GM19023 (cell line): ENCODE measurements around the gene ZDHHC20.

Experiments used
- ATAC-seq: cut with Tn5 transposase; IDR thresholded peaks from one replicate; pipeline ENCODE4 v1.9.1; 2021; ENCODE audit warnings: mild to moderate bottlenecking, moderate library complexity; ENCODE audit not compliant: unreplicated experiment

The ZDHHC20 gene

DNA sequence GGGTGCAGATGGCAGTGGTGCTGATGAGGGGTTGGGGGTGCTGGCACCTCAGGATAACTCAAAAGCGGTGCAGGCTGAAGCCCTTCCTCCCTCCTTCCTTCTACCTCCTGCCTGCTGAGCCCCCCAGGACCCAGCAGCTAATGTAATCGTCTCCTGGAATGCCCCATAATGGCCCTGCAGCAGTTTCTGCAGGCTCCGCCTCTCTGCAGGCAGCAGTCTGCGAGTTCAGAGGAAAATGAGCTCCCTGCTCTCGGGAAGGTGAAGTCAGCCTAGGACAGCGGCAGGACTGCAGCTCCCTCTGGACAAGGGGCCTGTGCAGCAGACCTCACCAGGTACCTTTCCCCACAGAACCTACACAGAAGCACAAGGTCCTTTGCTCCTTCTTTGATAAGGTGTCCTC lies 130.9 kb downstream of the ZDHHC20 start:
- ATAC-seq, result no peak

DNA sequence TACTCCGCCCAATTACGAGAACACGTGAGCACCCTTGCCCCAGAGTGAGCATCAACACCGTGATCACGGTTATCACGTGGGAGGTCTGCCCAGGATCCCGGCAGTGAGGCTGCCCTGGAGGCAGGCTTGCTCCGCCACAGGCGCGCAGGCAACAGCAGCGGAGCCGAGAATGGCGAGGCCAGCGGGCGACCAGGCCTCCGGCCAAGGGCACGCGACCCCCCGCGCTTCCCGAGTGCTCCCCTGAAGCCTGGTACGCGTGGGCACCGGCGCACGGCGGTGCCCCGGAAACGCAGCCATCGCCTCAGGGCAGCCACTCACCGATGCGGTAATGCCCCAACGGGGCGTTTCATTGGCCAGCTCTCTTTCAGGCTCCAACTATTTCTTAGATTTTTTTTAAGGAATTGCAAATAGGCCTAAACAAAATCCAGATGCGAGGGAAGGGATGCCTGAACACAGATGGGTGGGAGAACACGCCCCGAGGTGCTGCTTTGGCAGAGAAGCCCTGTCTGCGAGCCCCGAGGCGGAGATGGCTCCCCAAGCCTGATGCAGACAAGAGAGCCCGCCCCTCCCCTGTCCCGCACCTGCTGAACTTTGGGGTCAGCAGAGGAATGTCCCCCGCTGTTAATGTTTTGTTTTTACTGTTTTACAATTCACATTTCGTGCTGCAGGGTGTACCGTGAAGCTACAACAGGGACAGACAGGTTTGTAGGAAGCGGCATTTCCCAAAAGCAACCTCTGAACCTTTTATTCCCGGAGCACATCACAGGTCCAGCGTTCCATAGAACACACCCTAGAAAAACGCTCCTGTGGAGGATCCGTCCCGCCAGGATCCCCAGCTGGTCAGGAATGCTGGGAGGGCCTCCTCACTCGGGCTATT lies 132.7 kb downstream of the ZDHHC20 start:
- no peak for ATAC-seq

- no peak for ATAC-seq
Observed at GRCh38 chr13:21324803-21325202, 134.3 kb downstream of the ZDHHC20 start.

DNA sequence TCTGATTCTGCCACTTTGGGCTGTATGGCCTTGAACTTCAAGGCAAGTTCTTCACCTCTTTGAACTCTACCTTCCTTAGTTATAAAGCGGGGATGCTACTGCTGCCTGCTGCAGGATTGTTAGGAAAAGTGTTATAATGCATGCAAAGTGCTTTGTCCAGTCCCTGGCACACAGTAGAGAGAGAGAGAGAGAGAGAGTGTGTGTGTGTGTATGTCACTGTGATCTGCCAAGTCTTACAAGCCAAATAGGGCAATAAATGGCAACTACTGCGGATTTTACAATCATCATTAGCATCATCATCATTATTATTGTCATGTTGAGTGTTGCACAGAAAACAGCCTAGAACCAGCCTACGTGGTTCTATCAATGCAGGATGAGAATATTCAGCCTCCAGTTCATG lies 136.1 kb downstream of the ZDHHC20 start:
- no peak for ATAC-seq
